ENCODE data around the gene CHP2. TPM values are rescaled to one million over a fixed set of nuclear protein-coding genes. Genes with fewer than 3 reads are reported as not detected.

CHP2 gene
- total RNA-seq, 1 donor from 2014 or later = not detected

DNA sequence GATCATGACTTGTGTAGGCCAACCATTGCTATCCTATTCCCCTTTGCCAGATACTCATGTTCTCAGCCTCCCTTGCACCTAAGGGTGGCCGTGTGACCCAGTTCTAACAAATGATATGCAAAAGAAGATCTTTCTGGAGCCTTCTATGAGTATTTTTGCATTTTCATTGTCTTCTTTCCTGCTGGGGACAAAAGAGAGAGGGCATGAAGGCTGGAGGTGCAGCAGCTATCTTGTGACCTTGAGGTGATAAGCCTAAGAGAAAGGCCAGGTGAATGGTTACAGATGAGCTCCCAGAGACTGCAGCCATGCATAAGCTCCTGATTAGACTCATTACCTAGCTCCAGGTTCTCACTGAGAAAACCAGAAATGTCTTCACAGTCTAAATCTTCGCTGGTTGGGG is 42.1 kb downstream of the CHP2 start:
- H3K4me1 Mint-ChIP-seq = no peaks in the 10 kb centered on the region
- TF ChIP-seq, protein P1, sequence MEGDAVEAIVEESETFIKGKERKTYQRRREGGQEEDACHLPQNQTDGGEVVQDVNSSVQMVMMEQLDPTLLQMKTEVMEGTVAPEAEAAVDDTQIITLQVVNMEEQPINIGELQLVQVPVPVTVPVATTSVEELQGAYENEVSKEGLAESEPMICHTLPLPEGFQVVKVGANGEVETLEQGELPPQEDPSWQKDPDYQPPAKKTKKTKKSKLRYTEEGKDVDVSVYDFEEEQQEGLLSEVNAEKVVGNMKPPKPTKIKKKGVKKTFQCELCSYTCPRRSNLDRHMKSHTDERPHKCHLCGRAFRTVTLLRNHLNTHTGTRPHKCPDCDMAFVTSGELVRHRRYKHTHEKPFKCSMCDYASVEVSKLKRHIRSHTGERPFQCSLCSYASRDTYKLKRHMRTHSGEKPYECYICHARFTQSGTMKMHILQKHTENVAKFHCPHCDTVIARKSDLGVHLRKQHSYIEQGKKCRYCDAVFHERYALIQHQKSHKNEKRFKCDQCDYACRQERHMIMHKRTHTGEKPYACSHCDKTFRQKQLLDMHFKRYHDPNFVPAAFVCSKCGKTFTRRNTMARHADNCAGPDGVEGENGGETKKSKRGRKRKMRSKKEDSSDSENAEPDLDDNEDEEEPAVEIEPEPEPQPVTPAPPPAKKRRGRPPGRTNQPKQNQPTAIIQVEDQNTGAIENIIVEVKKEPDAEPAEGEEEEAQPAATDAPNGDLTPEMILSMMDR (conservative IDR thresholded peaks at IDR 0.05) = no peak
- no peak overlapping the region for H3K4me3 Mint-ChIP-seq
- no peak for DNase-seq (ENCODE audit: low read depth, low spot score)
- no peaks in the 10 kb centered on the region for H3K36me3 Mint-ChIP-seq (ENCODE audit: low read depth)
- H3K27ac Mint-ChIP-seq (ENCODE audit: unreplicated experiment) = no peak overlapping the region
- H3K9me3 Mint-ChIP-seq = no peaks in the 10 kb centered on the region
- H3K27me3 Mint-ChIP-seq (ENCODE audit: low read depth) = peaks cover 6% of the 10 kb centered on the region

DNA sequence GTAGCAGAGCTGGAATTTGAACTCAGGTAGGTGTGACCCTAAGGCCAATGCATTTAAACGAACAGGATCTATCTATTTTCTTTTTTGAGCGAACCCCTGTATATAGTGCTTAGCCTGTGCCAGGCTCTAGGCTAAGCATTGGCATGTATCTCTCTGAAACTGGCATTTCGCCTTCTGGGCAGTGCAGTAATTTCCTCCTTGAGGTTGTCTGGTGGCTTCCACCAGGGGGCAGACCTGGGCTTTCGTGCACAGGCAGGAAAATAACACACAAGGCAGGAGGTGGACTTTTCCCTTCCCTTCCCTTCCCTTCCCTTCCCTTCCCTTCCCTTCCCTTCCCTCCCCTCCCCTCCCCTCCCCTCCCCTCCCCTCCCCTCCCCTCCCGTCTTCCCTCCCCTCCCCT is 46.6 kb downstream of the CHP2 start:
- TF ChIP-seq, protein P1 (conservative IDR thresholded peaks at IDR 0.05) = peak; percentile 71
- H3K4me3 Mint-ChIP-seq = no peak overlapping the region
- H3K36me3 Mint-ChIP-seq (ENCODE audit: low read depth) = no peaks in the 10 kb centered on the region
- no peaks in the 10 kb centered on the region for H3K4me1 Mint-ChIP-seq
- peak; percentile 70 for DNase-seq (ENCODE audit: low read depth, low spot score)
- no peaks in the 10 kb centered on the region for H3K9me3 Mint-ChIP-seq
- no peak overlapping the region for H3K27ac Mint-ChIP-seq (ENCODE audit: unreplicated experiment)
- H3K27me3 Mint-ChIP-seq (ENCODE audit: low read depth) = peaks cover 21% of the 10 kb centered on the region

DNA sequence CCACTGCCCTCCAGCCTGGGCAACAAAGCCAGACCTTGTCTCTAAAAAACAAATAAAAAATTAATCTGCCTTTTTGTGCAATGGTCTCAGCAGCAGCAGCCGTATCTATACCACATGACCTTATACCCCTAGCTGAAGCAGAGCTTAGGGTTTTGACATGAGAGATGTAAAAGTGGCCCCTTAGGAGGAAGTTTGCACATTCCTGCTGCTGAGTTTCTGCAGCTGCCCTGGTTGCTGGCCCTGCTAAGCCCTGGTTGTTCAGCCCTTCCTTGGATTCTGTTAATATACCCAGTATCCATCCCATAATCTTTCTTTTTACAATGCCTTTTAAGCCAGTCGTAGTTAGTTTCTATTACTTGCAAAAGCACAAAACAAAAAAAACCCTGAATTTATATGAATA is 48.0 kb downstream of the CHP2 start:
- H3K4me1 Mint-ChIP-seq = no peaks in the 10 kb centered on the region
- no peak for DNase-seq (ENCODE audit: low read depth, low spot score)
- H3K27me3 Mint-ChIP-seq (ENCODE audit: low read depth) = peaks cover 27% of the 10 kb centered on the region
- no peaks in the 10 kb centered on the region for H3K9me3 Mint-ChIP-seq
- H3K27ac Mint-ChIP-seq (ENCODE audit: unreplicated experiment) = no peak overlapping the region
- TF ChIP-seq, protein P1 (conservative IDR thresholded peaks at IDR 0.05) = no peak
- no peak overlapping the region for H3K4me3 Mint-ChIP-seq
- no peaks in the 10 kb centered on the region for H3K36me3 Mint-ChIP-seq (ENCODE audit: low read depth)

DNA sequence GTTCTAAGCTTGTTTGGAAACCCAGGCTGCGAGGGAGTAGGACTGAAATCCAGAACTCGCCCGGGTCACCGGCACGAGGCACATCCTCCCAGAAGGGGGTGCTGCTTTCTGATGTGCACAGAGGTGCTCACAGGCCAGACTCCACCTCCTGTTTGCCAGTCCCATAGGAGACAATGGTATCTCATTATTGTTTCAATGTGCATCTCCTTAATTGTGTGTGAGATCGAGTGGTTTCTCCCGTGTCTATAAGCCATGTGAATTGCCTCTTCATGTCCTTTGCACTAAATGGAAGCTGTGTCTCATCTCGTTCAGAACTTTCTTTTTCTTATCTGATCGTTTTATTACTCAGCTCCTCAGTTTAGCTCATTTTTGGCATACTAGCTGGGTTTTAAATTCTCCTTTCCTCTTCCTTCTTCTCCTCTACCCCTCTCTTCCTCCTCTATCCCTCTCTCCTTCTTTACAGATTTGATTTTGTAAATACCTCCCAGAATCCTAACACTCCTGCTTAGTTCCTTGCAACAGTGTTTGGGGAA is 48.8 kb downstream of the CHP2 start:
- H3K27ac Mint-ChIP-seq (ENCODE audit: unreplicated experiment) = no peak overlapping the region
- peak; percentile 40 for DNase-seq (ENCODE audit: low read depth, low spot score)
- peaks cover 30% of the 10 kb centered on the region for H3K27me3 Mint-ChIP-seq (ENCODE audit: low read depth)
- H3K4me3 Mint-ChIP-seq = no peak overlapping the region
- TF ChIP-seq, protein P1 (conservative IDR thresholded peaks at IDR 0.05) = peak; percentile 48
- no peaks in the 10 kb centered on the region for H3K36me3 Mint-ChIP-seq (ENCODE audit: low read depth)
- H3K4me1 Mint-ChIP-seq = no peaks in the 10 kb centered on the region
- H3K9me3 Mint-ChIP-seq = no peaks in the 10 kb centered on the region

DNA sequence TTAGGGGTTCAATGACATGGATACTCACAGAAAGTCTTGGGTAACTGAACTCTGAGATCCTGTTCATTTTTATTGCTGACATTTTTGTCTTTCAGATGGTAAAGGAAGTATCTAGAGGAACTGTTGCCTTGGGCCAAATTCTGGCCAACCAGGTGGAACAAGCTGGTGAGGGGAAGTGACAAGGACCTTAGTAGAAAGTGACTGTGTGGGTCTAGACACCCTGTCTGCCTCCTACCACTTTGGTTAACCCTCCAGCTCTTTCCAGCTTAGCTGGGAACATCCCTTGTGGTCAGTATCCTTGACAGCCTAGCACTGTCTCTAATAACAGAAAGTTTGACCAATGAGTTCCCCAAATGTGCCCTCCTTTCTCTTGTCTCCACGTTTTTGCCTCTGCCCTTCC is 52.2 kb downstream of the CHP2 start:
- Mint-ChIP-seq H3K4me1 (no peaks in the 10 kb centered on the region), H3K9me3 (no peaks in the 10 kb centered on the region), H3K36me3 (ENCODE audit: low read depth) (no peaks in the 10 kb centered on the region), H3K27me3 (ENCODE audit: low read depth) (peaks cover 51% of the 10 kb centered on the region), H3K4me3 (no peak overlapping the region), H3K27ac (ENCODE audit: unreplicated experiment) (no peak overlapping the region)
- no peak for DNase-seq (ENCODE audit: low read depth, low spot score)
- TF ChIP-seq, protein P1 (conservative IDR thresholded peaks at IDR 0.05) = no peak

Other genes starting within 250 kb of the CHP2 start
- gene GGA2, start 244.5 kb upstream of the CHP2 start, total RNA-seq = 93.4 and 100 TPM in 2 replicates
- 27.5 and 27.9 TPM in 2 replicates for gene EARS2, start 197.7 kb upstream of the CHP2 start, total RNA-seq
- gene UBFD1, start 197.3 kb upstream of the CHP2 start, total RNA-seq = 89.5 and 91.0 TPM in 2 replicates
- 104 and 105 TPM in 2 replicates for gene NDUFAB1, start 158.7 kb upstream of the CHP2 start, total RNA-seq
- 25.6 and 26.6 TPM in 2 replicates for gene PALB2, start 113.7 kb upstream of the CHP2 start, total RNA-seq
- 95.7 and 96.7 TPM in 2 replicates for gene DCTN5, start 113.6 kb upstream of the CHP2 start, total RNA-seq
- 108 and 119 TPM in 2 replicates for gene PLK1, start 76.1 kb upstream of the CHP2 start, total RNA-seq
- gene ERN2, start 41.8 kb upstream of the CHP2 start, total RNA-seq = 0.59 TPM in 1 of 2 replicates, not detected in the other
- gene PRKCB, start 81.0 kb downstream of the CHP2 start, total RNA-seq = 0.77 and 0.80 TPM in 2 replicates